ENCODE measurements around the gene ZRANB1. TPM values are rescaled to one million over a fixed set of nuclear protein-coding genes. Genes with fewer than 3 reads are reported as not detected.

ZRANB1 gene
- total RNA-seq, 1 experiment from 2014 or later = 11.5 TPM

DNA sequence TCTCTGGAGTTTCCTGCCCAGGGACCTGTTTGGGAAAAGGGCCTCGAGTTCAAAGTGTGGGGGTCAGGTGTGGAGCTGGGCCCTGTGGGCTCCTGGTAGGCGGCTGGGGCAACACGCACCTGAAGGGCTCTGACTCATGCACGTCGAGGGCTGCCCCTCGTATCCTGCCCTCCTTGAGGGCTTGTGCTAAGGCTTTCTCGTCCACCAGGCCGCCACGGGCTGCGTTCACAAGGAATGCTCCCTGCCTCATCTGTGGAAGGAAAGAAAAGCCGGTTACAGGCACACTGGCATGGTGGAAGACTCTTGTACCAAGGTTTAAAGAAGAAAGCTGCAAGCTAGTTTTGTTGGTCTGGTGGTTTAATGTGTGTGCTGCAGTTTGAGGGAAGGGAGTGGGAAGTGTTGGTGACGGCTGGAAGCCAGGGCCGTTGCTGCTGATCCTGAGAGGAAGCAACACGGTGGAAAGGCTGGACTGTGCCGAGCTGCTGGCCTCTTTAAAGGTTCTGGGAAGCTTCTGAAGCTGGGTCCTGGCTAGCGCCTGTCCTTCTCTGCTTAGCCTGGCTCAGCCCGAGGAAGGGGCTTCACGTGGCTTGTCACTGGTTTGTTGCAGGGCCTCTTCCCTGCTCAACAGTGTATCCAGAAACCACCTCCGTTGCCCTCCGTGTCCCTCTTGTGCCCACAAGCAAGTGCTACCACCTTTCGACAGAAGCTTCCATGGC lies 52.0 kb downstream of the ZRANB1 start:
- DNase-seq (ENCODE audit: low read depth) = no peak

DNA sequence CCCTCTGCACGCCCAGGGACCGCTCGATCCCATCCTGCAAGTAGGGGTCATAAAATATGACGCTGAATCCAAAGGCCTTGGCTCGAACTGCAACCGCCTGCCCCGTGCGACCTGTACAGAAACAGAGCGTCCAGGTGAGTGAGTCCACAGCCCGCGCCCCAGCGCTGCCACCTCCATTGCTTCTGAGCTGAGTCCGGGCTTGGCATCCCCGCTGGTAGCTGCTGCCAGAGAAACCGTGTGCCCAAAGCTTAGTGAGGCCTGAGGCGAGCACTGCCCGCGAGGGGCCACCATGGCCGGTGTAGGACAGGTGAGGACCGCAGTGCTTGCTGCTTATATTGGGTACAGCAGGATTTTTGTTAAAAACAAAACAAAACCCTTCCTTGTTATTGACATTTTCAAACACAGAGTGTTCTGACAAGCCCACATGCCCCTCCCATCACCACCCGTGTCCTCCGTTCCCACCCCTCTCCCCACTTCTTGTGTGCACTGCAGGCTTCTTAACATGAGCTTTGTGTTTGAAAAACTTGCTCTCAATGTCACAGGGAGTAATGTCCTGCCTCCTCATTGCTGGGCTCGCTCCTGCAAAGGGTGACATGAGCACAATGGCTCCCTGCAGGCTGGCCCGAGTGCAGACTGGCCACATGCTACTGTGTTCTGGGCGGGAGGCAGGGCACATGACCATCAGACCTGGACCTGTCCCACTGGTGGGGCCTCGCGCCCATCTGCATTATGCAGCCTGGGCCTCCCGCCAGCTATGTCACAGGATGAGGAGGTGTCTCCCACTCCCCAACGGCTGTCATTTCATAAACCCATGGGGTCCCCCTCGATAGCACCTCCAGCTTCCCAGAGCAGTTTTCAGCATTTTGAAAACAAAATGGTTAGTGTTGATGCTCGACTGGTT lies 52.9 kb downstream of the ZRANB1 start:
- no peak for DNase-seq (ENCODE audit: low read depth)

DNA sequence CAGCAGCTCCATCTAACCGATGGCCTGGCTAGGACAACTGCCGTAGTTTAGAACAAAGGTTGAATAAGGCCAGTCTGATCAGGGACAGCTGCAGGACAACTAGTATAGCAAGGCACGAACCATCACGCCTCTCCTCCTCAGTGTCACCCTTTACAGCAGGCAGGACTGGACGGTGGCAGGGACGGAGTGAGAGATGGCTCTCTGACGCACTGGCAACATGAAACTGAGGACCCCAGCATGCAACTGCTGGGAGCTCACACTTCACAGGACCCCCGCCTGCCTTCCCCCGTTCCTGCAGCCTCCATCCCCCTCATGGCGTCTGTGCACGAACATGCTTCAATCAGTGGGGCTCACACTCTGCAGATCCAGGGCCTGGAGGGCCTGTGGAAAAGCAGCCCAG lies 53.7 kb downstream of the ZRANB1 start:
- DNase-seq (ENCODE audit: low read depth) = no peak

DNA sequence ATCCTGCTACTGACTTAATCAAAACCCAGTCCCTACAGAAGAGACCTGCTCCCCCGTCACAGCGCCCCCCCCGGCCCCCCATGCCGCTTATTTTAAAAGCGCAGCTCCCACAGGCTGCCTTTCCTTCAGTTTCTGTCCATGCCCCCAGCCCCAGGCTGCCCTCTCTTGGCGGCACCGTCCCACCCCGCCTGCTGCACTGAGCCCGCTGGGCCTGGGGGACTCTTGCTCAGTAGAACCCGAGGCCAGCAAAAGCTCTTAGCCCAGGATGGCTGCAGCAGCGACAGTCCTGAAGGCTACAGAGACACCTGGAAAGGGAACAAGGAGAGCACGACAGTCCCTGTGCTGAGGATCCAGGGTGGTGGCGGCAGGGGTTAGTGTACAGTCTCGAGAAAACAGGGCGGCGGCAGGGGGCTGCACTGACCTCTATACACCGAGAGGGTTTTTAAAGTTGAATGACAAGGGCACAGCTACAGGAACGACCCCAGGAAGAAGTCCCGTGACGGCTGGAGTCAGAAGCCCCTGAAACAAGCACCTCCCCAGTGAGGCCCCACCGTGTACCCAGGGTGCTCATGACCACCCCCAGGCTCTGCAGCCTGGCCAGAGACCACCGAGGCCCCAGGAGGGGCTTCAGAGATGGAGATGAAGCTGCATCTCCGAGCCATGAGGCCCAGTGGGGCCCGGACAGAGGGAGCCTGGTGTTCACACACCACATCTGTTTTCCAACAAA lies 54.4 kb downstream of the ZRANB1 start:
- no peak for DNase-seq (ENCODE audit: low read depth)

DNA sequence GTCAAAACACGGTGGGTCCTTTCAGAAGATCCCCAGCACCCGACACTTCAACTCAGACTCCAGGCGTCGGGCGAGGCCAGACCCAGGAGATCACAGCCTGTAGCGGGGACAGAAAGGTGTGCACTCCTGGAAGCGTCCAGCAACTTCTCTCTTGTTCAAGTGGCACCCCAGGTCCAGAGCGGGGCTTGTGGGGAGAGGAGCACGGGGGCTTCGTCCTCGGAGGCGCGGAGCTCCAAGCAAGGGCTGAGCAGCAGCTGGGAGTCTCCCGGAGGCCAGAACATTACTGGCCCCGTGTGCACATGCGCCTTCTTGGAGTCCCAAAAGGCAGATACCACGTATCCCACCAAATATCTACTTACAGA lies 54.9 kb downstream of the ZRANB1 start:
- DNase-seq (ENCODE audit: low read depth) = no peak

DNA sequence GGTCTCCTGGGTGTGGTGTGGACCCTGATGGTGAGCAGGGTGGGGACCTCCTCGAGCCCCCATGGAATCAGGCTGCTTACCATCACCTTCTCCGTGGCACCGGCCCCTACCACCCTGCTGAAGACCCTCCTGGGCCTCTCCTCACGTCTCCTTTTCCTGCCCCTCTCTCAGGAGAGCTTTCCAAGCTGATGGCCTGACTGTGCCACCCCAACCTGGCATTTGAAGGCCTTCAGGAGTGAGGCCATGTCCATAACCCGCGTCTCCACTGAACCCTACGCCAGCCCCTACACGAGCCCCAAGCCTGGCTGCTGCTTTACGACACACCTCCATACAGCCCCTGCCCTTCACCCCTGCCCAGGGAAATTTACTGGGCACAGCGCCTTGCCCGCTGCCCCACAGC lies 55.4 kb downstream of the ZRANB1 start:
- DNase-seq (ENCODE audit: low read depth) = no peak

DNA sequence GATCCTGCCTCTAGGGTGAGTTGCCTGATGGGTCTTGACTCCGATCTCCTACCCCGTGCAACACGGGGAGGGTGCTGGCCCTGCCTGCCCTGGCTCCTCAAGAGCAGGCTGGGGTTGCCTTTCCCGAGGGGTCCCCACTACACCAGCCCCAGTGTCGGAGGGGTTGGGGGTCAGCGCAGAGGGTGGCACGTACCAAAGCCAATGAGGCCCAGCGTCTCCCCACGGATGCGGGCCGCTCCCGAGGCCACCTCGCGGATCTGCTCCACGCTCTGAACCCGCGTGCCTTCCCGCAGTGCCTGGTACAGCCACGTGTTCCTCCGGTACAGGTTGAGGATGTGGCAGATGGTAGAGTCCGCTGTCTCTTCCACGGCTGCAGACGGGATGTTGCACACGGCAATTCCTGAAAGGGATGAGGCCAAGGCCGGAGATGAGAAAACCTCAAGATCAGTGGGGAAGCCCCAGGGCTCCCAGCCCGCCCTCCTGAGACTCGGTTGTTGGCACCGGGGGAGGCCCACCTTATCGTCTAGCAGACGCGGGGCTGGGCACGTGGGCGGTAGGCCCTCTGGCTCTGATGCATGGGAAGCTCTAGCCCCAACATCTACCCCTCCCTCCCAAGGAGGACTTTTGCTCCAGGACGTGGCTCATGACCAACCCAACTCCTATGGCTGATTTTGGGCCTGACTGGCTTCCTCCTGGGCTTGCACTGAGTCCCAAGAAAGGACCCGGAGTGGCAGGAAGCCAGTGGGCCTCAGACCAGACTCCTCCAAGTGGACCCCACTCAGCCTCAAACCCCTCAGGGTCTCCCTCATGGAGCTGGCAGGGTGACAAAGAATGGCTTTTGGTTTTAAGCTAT lies 56.1 kb downstream of the ZRANB1 start:
- no peak for DNase-seq (ENCODE audit: low read depth)

DNA sequence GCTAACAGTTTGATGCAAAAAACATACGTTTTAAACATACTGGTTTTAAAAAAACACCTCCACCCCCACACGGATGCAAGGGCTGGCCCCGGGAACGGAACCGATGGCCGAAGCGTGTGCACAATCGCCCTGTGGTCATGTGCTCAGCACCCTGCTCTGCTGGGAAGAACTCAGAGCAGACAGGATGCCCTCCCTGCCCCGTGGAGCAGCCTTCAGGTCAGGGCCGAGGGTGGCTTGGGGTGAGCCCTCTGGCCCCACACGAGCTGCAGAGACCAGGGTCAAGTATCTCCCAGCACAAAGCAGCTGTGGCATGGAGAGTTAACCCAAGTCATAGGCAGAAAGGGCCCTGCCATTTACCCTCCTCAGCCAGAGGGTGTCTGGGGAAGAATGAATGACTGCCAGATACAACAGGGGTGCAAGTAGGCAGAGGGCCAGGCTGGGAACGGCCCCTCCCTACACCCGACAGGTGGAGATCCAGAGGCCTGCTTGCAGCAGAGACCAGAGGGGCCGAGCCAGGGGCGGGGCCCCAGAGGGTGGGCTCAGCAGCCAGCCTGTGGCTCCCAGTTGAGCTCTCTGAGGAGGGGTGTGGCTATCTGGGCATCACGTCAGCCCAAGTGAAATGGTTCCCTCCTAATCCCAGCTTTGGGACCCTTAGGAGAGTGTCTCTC lies 56.8 kb downstream of the ZRANB1 start:
- DNase-seq (ENCODE audit: low read depth) = no peak

DNA sequence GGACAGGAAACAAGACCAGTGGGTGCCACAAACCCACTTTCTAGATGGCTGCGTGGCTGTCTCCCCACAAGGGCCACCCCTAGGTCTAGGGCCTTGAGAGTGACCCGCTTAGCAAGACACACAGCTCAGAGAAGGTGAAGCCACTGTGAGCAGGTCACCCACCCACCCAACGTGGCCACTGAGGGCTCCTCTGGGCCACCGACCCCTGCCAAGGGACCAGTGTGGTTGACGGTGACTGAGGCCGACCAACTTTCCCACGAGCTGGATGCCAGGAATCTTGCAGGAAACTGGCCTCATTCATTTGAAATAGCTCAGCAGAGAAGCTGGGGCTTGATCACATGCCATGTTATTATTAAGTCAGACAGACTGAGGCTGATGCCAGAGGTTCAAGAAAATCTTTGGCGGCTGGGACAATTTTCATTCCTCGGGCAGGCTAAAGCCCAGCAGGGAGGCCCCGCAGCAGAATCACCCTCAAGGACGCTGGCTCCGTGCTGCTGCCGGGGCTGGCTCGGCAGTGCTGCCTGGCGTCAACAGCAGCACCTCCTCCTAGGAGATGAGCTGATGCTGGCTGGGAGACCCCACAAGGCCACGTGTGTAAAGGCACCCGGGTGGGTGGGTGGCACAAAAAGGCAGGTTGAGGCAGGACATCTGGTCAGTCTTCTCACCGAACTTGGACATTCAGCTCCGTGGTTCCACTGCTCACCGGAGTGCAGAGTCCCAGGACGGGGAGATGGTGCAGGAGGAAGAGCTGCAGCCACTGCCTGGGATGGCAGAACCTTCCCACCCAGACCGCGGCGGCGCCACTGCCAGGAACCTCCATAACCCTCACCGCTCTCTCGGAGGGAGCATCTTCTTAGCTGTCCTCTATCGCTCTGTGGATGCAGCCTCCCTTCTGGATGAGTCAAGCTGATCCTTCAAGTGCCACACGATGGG lies 57.8 kb downstream of the ZRANB1 start:
- DNase-seq (ENCODE audit: low read depth) = no peak

DNA sequence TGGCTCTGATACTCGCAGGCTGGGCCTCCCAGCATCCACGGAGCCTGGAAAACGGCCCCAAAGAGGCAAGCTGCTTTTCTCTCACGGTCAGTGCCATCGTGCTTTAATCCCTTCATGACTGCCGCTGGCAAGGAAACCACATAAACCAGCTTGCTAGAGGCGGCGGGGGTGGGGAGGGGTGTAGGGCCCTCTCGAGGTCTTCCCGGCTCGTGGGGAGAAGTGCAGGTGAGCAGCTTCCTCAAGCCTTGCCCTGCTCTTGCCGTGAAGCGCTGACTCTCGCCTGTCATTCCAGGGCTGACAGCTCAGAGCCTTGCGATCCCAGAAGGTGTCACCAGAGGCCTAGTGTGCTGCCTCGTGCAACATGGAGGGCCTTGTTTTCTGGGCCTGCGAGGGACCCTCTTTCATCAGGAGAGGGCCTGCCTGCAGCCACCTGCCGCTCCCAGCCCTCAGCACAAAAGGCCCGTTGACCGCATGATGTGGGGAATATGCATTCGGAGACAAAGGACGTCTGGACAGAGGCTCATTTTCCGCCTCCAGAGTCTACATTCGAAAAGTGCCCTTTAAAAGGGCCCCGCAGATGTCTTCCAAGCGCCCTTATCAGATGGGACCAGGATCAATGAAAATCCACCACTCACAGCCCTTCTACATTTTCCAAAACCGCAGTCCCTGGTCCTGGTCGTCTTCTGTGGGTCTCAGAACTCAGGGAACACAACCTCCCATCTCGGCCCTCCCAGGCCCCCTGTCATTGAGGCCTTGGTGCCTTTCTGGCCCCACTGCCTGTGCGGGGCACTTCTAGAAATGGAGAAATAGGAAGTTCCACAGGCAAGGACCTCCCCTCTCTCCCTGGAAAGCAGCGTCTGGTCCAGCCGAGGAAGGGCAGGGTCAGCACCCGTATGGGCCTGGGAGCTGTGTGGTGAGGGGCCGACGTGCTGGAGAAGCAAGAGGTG lies 58.7 kb downstream of the ZRANB1 start:
- DNase-seq (ENCODE audit: low read depth) = no peak

DNA sequence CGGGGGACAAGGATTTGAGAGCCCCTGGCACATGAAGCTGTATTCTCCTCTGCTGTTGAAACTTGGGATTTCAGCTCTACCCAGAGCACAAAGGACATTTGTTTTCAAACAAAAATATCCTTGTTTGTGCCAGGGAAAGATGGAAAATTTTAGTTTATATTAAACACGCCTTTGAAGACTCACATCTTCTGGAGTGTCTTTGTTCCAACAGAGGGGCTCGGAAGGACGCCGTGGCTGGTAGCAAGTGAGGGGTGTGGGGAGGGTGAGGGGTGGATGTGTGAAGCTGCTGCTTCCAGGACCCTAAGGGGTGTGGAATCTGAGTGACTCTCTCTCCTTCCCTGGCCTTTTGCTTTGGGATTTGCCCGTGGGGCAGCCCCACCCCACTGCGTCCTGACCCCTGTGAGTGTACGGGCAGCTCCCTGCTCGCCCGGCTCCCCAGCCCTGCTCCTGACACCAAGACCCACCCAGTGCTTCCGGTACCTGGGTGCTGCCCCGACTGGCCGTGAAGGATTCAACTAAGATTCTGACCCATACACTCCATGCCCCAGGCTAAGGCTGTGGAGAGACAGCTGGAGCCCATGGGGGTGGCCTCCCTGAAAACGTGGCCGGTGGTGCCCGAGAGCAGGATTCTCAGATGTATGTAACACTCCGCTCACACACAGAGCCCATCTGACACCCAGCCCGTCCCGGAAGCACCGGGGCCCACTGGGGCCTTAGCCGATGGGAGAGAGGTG lies 59.6 kb downstream of the ZRANB1 start:
- DNase-seq (ENCODE audit: low read depth) = no peak

DNA sequence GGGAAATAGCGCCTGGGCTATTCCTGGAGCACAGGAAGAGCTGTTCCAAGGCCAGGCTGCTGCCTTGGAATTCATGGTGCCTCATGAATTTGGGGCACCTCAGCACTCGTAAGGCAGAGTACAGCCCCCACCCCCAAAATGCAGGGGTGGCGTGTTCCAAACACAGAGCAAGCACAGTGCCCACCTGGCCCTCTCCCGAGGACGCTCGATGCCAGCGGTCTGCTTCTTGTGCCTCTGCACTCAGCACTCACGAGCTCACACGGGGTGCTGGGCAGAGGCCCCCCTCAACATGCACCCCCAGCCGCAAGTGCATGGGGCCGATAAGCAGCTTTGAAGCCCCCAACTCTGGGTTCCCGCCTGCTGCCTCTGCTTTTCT lies 60.1 kb downstream of the ZRANB1 start:
- DNase-seq (ENCODE audit: low read depth) = no peak

DNA sequence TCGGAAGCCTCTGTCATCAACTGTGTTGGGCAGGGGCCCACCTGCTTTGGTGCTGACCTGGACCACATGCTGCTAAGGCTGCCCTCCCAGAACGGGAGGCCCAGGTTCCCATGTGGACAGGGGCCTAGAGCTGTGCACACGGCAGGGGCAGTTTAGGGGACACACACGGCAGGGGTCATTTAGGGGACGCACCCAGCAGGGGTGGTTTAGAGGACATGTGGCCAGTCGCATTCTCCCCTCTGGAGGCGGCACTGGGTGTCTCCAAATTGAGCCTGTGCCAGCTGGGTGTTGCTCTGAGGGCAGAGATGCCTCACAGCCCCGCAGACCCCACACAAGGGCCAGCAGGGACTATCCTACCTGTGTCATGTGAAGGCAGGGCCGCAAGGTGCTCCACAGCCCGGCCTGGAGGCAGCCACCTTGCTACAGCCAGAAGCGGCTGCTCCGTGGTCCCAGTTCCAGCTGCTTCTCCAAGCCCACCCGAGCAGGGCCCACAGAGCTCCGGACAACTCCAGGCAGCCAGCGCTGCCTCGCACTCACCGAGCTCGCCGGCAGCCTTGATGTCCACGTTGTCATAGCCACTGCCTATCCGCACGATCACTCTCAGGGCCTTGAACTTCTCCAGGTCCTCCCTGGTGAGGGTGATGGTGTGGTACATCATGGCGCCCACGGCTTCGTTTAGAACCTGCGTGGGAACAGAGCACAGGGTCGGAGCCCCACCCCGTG lies 60.7 kb downstream of the ZRANB1 start:
- no peak for DNase-seq (ENCODE audit: low read depth)

DNA sequence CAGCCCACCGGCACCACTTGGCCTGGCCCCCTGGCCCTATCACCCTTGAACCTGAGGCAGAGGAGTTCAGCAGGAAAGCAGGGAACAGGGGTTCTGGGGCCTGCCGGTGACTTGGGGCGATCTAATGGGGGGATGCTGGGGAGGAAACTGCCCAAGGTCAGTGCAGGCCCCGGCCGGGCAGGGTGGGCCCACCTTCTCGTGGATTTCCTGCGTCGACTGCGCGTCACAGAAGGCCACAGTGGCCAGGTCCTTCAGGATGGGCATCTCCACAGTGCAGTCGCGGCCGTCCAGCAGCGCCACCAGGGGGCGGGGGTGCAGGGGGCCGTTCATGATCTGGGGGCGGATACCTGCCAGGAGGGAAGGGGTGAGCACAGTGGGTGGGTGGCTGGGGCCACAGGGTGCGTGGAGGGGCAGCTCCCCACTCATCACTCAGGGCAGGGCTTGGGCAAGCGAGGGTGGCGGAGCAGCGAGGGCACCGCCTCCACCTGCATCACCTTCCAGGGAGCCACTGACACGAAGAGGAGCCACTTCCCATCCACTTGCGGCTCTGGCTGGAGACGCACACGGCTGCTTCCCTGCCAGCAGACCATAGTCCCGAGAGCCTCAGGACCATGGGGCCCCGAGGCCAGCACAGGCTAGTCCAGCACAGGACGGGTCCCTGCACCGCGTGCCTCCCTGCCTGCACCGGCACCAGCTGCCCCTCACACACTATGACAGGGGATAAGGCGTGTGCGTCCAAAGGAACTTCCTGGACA lies 61.4 kb downstream of the ZRANB1 start:
- no peak for DNase-seq (ENCODE audit: low read depth)

DNA sequence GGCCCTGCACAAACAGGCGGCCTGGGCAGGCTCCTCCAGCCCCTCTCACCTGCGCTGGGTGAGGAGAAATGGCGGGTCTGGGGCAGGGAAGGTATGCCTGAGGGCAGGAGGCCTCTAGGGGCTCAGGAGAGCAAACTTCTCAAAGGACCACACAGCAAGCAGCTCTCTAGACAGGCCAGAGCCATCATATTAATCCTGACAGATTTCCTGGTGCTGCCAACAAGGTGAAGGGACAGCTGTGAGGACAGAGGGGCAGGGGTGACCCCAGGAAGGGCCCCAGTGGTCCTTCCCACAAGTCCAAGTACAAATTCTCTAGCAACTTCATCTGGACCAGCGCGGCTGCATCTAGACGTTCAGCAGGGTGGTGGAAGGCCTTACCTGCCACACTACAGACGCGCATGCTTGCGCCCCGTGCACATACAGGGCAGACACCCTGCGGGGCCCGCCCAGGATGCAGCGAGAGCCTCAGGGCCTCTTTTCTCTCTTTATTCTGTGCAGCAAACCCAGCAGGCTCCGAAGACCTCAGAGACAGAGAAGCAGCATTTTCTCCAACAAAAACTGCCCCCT lies 62.1 kb downstream of the ZRANB1 start:
- DNase-seq (ENCODE audit: low read depth) = no peak
